ENCODE results near the gene ABCG8. TPM values are rescaled to one million over a fixed set of nuclear protein-coding genes. Genes with fewer than 3 reads are reported as not detected.

Gene ABCG8
- total RNA-seq, 1 donor = not detected

DNA sequence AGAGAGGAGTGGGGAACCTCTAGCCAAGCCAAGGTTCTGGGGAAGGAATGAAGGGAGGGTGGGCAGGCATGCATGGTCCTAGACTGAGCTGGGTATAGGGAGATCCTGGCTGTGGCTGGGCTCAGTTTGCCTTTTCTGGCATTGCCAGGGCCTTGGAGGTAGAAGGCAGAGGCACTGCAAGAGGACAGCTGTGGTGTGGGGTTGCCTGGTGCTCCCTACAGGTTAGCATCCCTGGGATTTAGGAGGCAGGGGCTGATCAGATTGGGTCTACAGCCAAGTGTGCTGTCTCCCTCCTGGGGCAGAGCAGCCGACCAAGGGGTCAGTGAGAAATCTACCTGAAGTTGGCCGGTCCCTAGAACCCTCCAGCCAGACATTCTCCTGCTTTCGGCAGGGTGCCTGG, 15.9 kb downstream of the ABCG8 start:
- DNase-seq (ENCODE audit: low read depth) = no peak
- H3K4me3 ChIP-seq (ENCODE audit: low read depth, low read length) = no peak overlapping the region
- TF ChIP-seq, protein P1, sequence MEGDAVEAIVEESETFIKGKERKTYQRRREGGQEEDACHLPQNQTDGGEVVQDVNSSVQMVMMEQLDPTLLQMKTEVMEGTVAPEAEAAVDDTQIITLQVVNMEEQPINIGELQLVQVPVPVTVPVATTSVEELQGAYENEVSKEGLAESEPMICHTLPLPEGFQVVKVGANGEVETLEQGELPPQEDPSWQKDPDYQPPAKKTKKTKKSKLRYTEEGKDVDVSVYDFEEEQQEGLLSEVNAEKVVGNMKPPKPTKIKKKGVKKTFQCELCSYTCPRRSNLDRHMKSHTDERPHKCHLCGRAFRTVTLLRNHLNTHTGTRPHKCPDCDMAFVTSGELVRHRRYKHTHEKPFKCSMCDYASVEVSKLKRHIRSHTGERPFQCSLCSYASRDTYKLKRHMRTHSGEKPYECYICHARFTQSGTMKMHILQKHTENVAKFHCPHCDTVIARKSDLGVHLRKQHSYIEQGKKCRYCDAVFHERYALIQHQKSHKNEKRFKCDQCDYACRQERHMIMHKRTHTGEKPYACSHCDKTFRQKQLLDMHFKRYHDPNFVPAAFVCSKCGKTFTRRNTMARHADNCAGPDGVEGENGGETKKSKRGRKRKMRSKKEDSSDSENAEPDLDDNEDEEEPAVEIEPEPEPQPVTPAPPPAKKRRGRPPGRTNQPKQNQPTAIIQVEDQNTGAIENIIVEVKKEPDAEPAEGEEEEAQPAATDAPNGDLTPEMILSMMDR (IDR thresholded peaks at IDR 0.05; ENCODE audit: insufficient read depth, low read length) = no peak

DNA sequence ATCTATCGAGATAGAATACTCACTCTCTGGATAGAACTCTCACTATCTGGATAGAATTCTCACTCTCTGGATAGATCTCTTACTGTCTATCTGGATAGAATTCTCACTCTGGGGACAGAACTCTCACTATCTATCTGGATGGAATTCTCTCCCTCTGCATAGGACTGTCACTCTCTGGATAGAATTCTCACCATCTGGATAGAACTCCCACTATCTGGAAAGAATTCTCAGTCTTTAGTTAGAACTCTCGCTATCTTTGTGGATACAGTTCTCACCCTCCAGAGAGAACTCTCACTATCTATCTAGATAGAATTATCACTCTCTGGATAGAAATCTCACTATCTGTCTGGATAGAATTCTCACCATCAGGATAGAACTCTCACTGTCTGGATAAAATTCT, 16.5 kb downstream of the ABCG8 start:
- DNase-seq (ENCODE audit: low read depth) = no peak
- TF ChIP-seq, protein P1 (IDR thresholded peaks at IDR 0.05; ENCODE audit: insufficient read depth, low read length) = no peak

DNA sequence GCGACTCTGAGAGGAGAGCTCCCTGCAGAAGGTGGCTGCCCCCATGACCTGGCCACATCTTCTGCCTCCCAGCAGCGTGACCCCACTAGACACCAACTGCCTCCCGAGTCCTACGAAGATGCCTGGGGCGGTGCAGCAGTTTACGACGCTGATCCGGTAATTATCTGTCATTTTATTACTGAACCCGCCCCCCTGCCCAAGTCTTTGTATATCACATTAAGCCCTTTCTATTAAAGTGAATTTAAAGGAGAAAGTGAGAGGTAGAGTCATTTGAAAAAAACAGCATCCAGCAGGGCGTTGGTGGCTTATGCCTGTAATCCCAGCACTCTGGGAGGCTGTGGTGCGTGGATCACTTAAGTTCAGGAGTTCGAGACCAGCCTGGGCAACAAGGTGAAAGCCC, 33.4 kb downstream of the ABCG8 start:
- H3K4me3 ChIP-seq (ENCODE audit: low read depth, low read length) = no peak overlapping the region
- TF ChIP-seq, protein P1 (IDR thresholded peaks at IDR 0.05; ENCODE audit: insufficient read depth, low read length) = no peak
- DNase-seq (ENCODE audit: low read depth) = no peak

More for the DNA sequence above, 16.5 kb downstream of the ABCG8 start:
- H3K4me3 ChIP-seq (ENCODE audit: low read depth, low read length) = no peak overlapping the region

DNA sequence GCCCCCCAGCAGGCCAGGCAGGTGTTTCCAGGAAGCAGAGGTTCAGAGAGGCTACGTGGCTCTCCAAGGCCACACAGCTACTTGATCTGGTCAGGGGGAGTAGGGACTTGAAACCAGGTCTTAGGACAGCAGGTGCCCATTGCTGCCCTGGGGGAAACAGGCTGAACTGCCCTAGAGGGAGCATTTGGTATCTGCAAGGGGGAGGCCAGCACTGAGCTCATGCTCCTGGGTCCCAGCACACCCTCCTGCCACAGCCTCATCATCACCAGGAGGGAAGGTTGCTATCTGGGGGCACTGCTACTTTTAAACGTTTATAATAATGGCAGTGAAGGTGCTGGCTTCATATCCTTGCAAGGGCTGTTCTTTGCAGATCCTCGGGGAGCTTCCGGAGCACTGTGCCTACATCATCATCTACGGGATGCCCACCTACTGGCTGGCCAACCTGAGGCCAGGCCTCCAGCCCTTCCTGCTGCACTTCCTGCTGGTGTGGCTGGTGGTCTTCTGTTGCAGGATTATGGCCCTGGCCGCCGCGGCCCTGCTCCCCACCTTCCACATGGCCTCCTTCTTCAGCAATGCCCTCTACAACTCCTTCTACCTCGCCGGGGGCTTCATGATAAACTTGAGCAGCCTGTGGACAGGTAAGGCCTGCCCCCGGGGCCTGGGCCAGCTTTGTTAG, 36.1 kb downstream of the ABCG8 start:
- no peak for DNase-seq (ENCODE audit: low read depth)
- H3K4me3 ChIP-seq (ENCODE audit: low read depth, low read length) = no peak overlapping the region
- TF ChIP-seq, protein P1 (IDR thresholded peaks at IDR 0.05; ENCODE audit: insufficient read depth, low read length) = no peak

DNA sequence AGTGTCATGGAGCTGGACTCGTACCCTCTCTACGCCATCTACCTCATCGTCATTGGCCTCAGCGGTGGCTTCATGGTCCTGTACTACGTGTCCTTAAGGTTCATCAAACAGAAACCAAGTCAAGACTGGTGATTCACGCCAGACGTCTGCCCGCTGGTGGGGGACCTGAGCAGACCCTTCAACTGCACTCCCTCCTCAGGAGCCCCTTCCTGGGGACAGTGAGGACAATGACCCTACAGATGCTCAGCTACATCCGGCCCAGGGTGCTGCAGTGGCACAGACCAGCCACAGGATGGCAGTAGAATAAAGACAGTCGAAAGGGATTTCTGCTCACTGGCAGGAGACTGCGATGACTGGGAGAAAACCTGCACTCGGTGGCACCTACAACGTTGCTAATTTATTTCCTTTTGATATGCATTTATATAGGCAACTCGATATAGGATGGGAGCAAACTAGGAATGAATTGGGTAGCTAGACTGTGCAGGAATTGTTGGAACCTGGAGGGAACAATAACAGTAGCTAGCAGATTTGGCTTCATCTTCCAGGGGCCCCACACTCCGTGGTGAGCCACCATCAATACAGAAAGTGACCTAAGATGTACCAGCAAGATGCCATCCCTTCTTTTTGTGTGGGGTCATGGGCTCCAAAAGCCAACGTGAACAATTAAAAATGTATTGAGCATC, 39.2 kb downstream of the ABCG8 start:
- H3K4me3 ChIP-seq (ENCODE audit: low read depth, low read length) = no peak overlapping the region
- DNase-seq (ENCODE audit: low read depth) = peak; percentile 54
- TF ChIP-seq, protein P1 (IDR thresholded peaks at IDR 0.05; ENCODE audit: insufficient read depth, low read length) = peak; percentile 96

DNA sequence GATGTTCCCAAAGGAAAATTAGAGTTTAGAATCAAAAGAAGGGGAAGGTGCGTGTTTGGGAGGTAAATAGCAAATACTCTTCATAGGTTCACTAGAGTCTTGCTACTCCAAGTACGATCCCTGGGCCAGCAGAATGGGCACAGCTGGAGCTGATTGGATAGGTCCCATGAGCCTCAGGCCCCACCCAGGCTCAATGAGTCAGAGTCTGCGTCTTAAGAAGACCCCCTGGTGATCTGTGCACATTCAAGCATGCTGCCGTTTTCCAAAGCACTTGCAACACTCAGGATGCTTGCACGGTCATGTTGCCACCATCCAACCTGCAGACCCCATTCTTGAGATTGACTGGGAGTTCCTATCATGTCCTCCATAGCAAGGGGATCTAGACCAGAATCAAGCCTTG, 40.5 kb downstream of the ABCG8 start:
- TF ChIP-seq, protein P1 (IDR thresholded peaks at IDR 0.05; ENCODE audit: insufficient read depth, low read length) = no peak
- peak; percentile 13 for DNase-seq (ENCODE audit: low read depth)

More for the DNA sequence above, 40.5 kb downstream of the ABCG8 start:
- no peak overlapping the region for H3K4me3 ChIP-seq (ENCODE audit: low read depth, low read length)

Data from fibroblast of the aortic adventitia (primary cell).